CD8-positive, alpha-beta memory T cell (primary cell): ENCODE measurements around the gene ABLIM3. TPM values are rescaled to one million over a fixed set of nuclear protein-coding genes. Genes with fewer than 3 reads are reported as not detected.

ENCODE experiments used
- CTCF ChIA-PET: fragments of 350-600 bp; sonication (Branson Sonifier 250); formaldehyde crosslinking; loops from one replicate; lab custom pipeline; 2021; ENCODE audit warnings: antibody characterized with exemption; lab: Charles Lee
- POLR2A ChIA-PET: fragments of 350-600 bp; sonication (Branson Sonifier 250); formaldehyde crosslinking; loops from one replicate; lab custom pipeline; 2021; ENCODE audit warnings: antibody characterized with exemption; lab: Charles Lee
- DNase-seq, 5 donors: peaks; one replicate each; pipeline versions ENCODE4 v3.0.0 to v3.0.0-alpha.2; 2020 to 2022; ENCODE audit warnings: mixed read lengths in 1 of 5
- H3K27ac ChIP-seq: one replicate; pipeline ENCODE4 v1.7.0; 2013; ENCODE audit warnings: low read depth, mild to moderate bottlenecking, low read length, moderate library complexity
- H3K27me3 ChIP-seq: 2 replicates; pipeline ENCODE4 v1.7.0; 2013; ENCODE audit warnings: low read length, mild to moderate bottlenecking; ENCODE audit not compliant: insufficient read depth, poor library complexity, severe bottlenecking
- H3K36me3 ChIP-seq: 2 replicates; pipeline ENCODE4 v1.7.0; 2013; ENCODE audit warnings: mild to moderate bottlenecking, low read length, moderate library complexity; ENCODE audit not compliant: insufficient read depth
- H3K4me1 ChIP-seq: 2 replicates; pipeline ENCODE4 v1.7.0; 2013; ENCODE audit warnings: mild to moderate bottlenecking, low read length, moderate library complexity; ENCODE audit not compliant: insufficient read depth
- H3K4me3 ChIP-seq: 2 replicates; pipeline ENCODE4 v1.7.0; 2013; ENCODE audit warnings: mild to moderate bottlenecking, low read length
- H3K9me3 ChIP-seq: 2 replicates; pipeline ENCODE4 v1.7.0; 2013; ENCODE audit warnings: mild to moderate bottlenecking, low read length
- H3K27ac Mint-ChIP-seq, 8 donors: one replicate each; pipeline ENCODE4 v1.8.0; 2020 to 2021; ENCODE audit warnings: mixed read lengths in 8 of 8, mild to moderate bottlenecking in 6 of 8, inconsistent platforms in 3 of 8, moderate library complexity in 3 of 8
- H3K27me3 Mint-ChIP-seq, 2 donors: one replicate each; pipeline ENCODE4 v1.8.0; 2020 to 2021; ENCODE audit warnings: mixed read lengths in 2 of 2, mild to moderate bottlenecking in 1 of 2, moderate library complexity in 1 of 2
- H3K36me3 Mint-ChIP-seq, 3 donors: one replicate each; pipeline ENCODE4 v1.8.0; 2020 to 2021; ENCODE audit warnings: mixed read lengths in 3 of 3, inconsistent platforms in 1 of 3, mild to moderate bottlenecking in 1 of 3
- H3K4me1 Mint-ChIP-seq, 3 donors: one replicate each; pipeline ENCODE4 v1.8.0; 2020 to 2021; ENCODE audit warnings: mixed read lengths in 3 of 3, inconsistent platforms in 1 of 3, mild to moderate bottlenecking in 1 of 3
- H3K4me3 Mint-ChIP-seq, 7 donors: one replicate each; pipeline ENCODE4 v1.8.0; 2020 to 2021; ENCODE audit warnings: mixed read lengths in 7 of 7, mild to moderate bottlenecking in 6 of 7, moderate library complexity in 4 of 7, inconsistent platforms in 2 of 7
- H3K9me3 Mint-ChIP-seq, 5 donors: one replicate each; pipeline ENCODE4 v1.8.0; 2020 to 2022; ENCODE audit warnings: mixed read lengths in 5 of 5, mild to moderate bottlenecking in 3 of 5, moderate library complexity in 2 of 5, inconsistent platforms in 1 of 5
- polyA plus RNA-seq: library from polyadenylated mRNA; unstranded; fragments of 300-500 nt; fragmentation: Illumina TruSeq; gene quantifications from one replicate; pipeline ENCODE4 v1.2.3, GENCODE V29; 2021
- total RNA-seq, 2 experiments: library from RNA; stranded (reverse); gene quantifications; one replicate each; pipeline ENCODE4 v1.2.3, GENCODE V29; 2021

The ABLIM3 gene
- total and polyA plus RNA-seq, 3 experiments from 2014 or later = 0.09 TPM; not detected in 2

DNA sequence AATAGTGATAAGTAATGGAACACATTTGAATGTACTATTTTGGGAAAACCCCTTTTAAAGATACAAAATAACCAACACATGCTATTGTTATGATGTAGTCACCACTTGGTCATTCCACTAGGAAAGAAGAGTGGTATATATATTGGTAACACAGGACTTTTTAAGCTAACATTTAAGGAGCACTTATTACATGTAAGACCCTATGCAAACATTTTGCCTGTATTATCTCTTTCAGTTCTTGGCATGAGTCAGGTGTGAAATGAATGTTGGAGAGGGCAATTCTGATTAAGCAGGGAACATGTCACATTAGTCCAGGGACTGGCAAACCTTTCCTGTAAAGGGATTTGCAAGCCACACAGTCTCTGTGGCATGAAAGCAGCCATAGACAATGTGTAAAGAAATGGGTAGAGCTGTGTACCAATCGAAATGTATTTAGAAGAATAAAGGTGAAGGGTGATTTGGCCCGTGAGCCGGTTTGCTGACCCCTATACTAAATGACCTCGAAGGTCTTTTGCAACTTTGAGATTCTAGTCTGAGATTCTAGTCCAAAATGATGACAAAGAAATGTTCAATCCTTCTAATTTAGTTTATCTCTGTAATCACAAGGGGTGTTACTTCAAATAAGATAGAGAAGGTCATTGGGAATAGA, 15.3 kb downstream of the ABLIM3 start:
- Histone ChIP-seq H3K27ac (no peak overlapping the region), H3K9me3 (no peaks in the 10 kb centered on the region), H3K4me3 (no peak overlapping the region), H3K27me3 (no peaks in the 10 kb centered on the region), H3K36me3 (no peaks in the 10 kb centered on the region), H3K4me1 (no peaks in the 10 kb centered on the region)
- CTCF ChIA-PET = interaction anchor here (0.8 kb wide), 1 partner anchor 9 kb away, joined by 3 read pairs; no protein-coding TSS in a partner anchor
- DNase-seq = no peak
- Mint-ChIP-seq H3K4me3 (no peak overlapping the region), H3K27ac (no peak overlapping the region), H3K9me3 (no peaks in the 10 kb centered on the region), H3K36me3 (no peaks in the 10 kb centered on the region), H3K4me1 (no peaks in the 10 kb centered on the region), H3K27me3 (peaks cover 3 to 25% of the 10 kb centered on the region in 2 donors)
- POLR2A ChIA-PET = no interaction called here

- Histone ChIP-seq H3K4me1 (no peaks in the 10 kb centered on the region), H3K4me3 (no peak overlapping the region), H3K9me3 (no peaks in the 10 kb centered on the region), H3K36me3 (no peaks in the 10 kb centered on the region), H3K27me3 (no peaks in the 10 kb centered on the region), H3K27ac (no peak overlapping the region)
- Mint-ChIP-seq H3K4me1 (no peaks in the 10 kb centered on the region), H3K4me3 (no peak overlapping the region), H3K27me3 (peaks cover 3 to 23% of the 10 kb centered on the region in 2 donors), H3K27ac (no peak overlapping the region), H3K36me3 (no peaks in the 10 kb centered on the region), H3K9me3 (no peaks in the 10 kb centered on the region)
- CTCF ChIA-PET = no interaction called here
- POLR2A ChIA-PET = no interaction called here
- no peak for DNase-seq
Measured at GRCh38 chr5:149157330-149157729, 16.0 kb downstream of the ABLIM3 start.

- no peak for DNase-seq
- ChIA-PET POLR2A (no interaction called here), CTCF (no interaction called here)
- no peaks in the 10 kb centered on the region for H3K36me3 ChIP-seq
- no peaks in the 10 kb centered on the region for H3K4me1 ChIP-seq
- no peaks in the 10 kb centered on the region for H3K4me1 Mint-ChIP-seq
- no peaks in the 10 kb centered on the region for H3K9me3 Mint-ChIP-seq
- no peak overlapping the region for H3K27ac Mint-ChIP-seq
- H3K36me3 Mint-ChIP-seq = no peaks in the 10 kb centered on the region
- H3K9me3 ChIP-seq = no peaks in the 10 kb centered on the region
- no peak overlapping the region for H3K4me3 ChIP-seq
- no peak overlapping the region for H3K4me3 Mint-ChIP-seq
- no peaks in the 10 kb centered on the region for H3K27me3 ChIP-seq
- peaks cover 3 to 19% of the 10 kb centered on the region in 2 donors for H3K27me3 Mint-ChIP-seq
- no peak overlapping the region for H3K27ac ChIP-seq
Measured at GRCh38 chr5:149160291-149160787, 19.0 kb downstream of the ABLIM3 start.

GRCh38 chr5:149161026-149161687, 19.9 kb downstream of the ABLIM3 start:
- no peaks in the 10 kb centered on the region for H3K36me3 Mint-ChIP-seq
- POLR2A ChIA-PET = no interaction called here
- H3K36me3 ChIP-seq = no peaks in the 10 kb centered on the region
- no peak overlapping the region for H3K4me3 ChIP-seq
- H3K27ac Mint-ChIP-seq = peak overlapping the region in 1 of 8 donors; percentile 83
- no peaks in the 10 kb centered on the region for H3K4me1 Mint-ChIP-seq
- H3K27ac ChIP-seq = no peak overlapping the region
- no peaks in the 10 kb centered on the region for H3K9me3 Mint-ChIP-seq
- no peaks in the 10 kb centered on the region for H3K4me1 ChIP-seq
- H3K9me3 ChIP-seq = no peaks in the 10 kb centered on the region
- H3K27me3 ChIP-seq = no peaks in the 10 kb centered on the region
- H3K27me3 Mint-ChIP-seq = peaks cover 3 to 16% of the 10 kb centered on the region in 2 donors
- no peak overlapping the region for H3K4me3 Mint-ChIP-seq
- CTCF ChIA-PET = no interaction called here
- no peak for DNase-seq

GRCh38 chr5:149161850-149162249, 20.6 kb downstream of the ABLIM3 start:
- H3K4me1 Mint-ChIP-seq = no peaks in the 10 kb centered on the region
- peaks cover 3 to 12% of the 10 kb centered on the region in 2 donors for H3K27me3 Mint-ChIP-seq
- H3K9me3 ChIP-seq = no peaks in the 10 kb centered on the region
- H3K4me3 Mint-ChIP-seq = no peak overlapping the region
- no peaks in the 10 kb centered on the region for H3K36me3 Mint-ChIP-seq
- DNase-seq = no peak
- no peaks in the 10 kb centered on the region for H3K36me3 ChIP-seq
- no peaks in the 10 kb centered on the region for H3K4me1 ChIP-seq
- ChIA-PET POLR2A (no interaction called here), CTCF (no interaction called here)
- H3K27ac Mint-ChIP-seq = no peak overlapping the region
- H3K4me3 ChIP-seq = no peak overlapping the region
- no peaks in the 10 kb centered on the region for H3K9me3 Mint-ChIP-seq
- H3K27me3 ChIP-seq = no peaks in the 10 kb centered on the region
- H3K27ac ChIP-seq = no peak overlapping the region

- peaks cover 3 to 13% of the 10 kb centered on the region in 2 donors for H3K27me3 Mint-ChIP-seq
- H3K27ac Mint-ChIP-seq = no peak overlapping the region
- POLR2A ChIA-PET = no interaction called here
- Histone ChIP-seq H3K4me3 (no peak overlapping the region), H3K9me3 (no peaks in the 10 kb centered on the region), H3K27ac (no peak overlapping the region), H3K4me1 (no peaks in the 10 kb centered on the region), H3K27me3 (no peaks in the 10 kb centered on the region), H3K36me3 (no peaks in the 10 kb centered on the region)
- H3K9me3 Mint-ChIP-seq = no peaks in the 10 kb centered on the region
- no peaks in the 10 kb centered on the region for H3K36me3 Mint-ChIP-seq
- CTCF ChIA-PET = no interaction called here
- no peaks in the 10 kb centered on the region for H3K4me1 Mint-ChIP-seq
- no peak for DNase-seq
- H3K4me3 Mint-ChIP-seq = no peak overlapping the region
Measured at GRCh38 chr5:149162401-149163084, 21.2 kb downstream of the ABLIM3 start.

- Mint-ChIP-seq H3K4me1 (no peaks in the 10 kb centered on the region), H3K36me3 (no peaks in the 10 kb centered on the region), H3K9me3 (no peaks in the 10 kb centered on the region), H3K27me3 (peaks cover 11 to 25% of the 10 kb centered on the region in 2 donors), H3K27ac (no peak overlapping the region), H3K4me3 (no peak overlapping the region)
- ChIA-PET CTCF (interaction anchor here (1.4 kb wide), 1 partner anchor 8 kb away, joined by 3 read pairs; no protein-coding TSS in a partner anchor), POLR2A (no interaction called here)
- Histone ChIP-seq H3K27ac (no peak overlapping the region), H3K4me3 (no peak overlapping the region), H3K9me3 (no peaks in the 10 kb centered on the region), H3K4me1 (no peaks in the 10 kb centered on the region), H3K27me3 (no peaks in the 10 kb centered on the region), H3K36me3 (no peaks in the 10 kb centered on the region)
- no peak for DNase-seq
Measured at GRCh38 chr5:149164731-149165130, 23.4 kb downstream of the ABLIM3 start.

GRCh38 chr5:149166128-149166527, 24.8 kb downstream of the ABLIM3 start:
- no peaks in the 10 kb centered on the region for H3K9me3 Mint-ChIP-seq
- H3K4me3 Mint-ChIP-seq = no peak overlapping the region
- Histone ChIP-seq H3K4me3 (no peak overlapping the region), H3K36me3 (no peaks in the 10 kb centered on the region), H3K4me1 (no peaks in the 10 kb centered on the region), H3K9me3 (no peaks in the 10 kb centered on the region), H3K27me3 (no peaks in the 10 kb centered on the region), H3K27ac (no peak overlapping the region)
- H3K27ac Mint-ChIP-seq = peak overlapping the region in 1 of 8 donors; percentile 64
- no peaks in the 10 kb centered on the region for H3K36me3 Mint-ChIP-seq
- POLR2A ChIA-PET = no interaction called here
- peaks cover 14 to 34% of the 10 kb centered on the region in 2 donors for H3K27me3 Mint-ChIP-seq
- DNase-seq = no peak
- no peaks in the 10 kb centered on the region for H3K4me1 Mint-ChIP-seq
- CTCF ChIA-PET = interaction anchor here (1.4 kb wide), 1 partner anchor 10 kb away, joined by 3 read pairs; no protein-coding TSS in a partner anchor
